Right lobe of liver (tissue), 6 donors: Measurements from ENCODE around the gene HCN1. TPM values are rescaled to one million over a fixed set of nuclear protein-coding genes. Genes with fewer than 3 reads are reported as not detected.

Experiments
- ATAC-seq, 4 donors: fragments of 200-7000 bp; cut with Tn5 transposase; one replicate each; pipeline ENCODE4 v1.9.1; 2020; ENCODE audit warnings: mild to moderate bottlenecking in 4 of 4, moderate library complexity in 4 of 4
- DNase-seq, 3 donors: peaks; one replicate each; pipeline ENCODE4 v3.0.0-alpha.2; 2020
- H3K27ac ChIP-seq, 3 donors: fragments of 200-600 bp; one replicate each; pipeline ENCODE4 v1.8.0; 2022
- H3K27me3 ChIP-seq, 2 donors: fragments of 200-600 bp; one replicate each; pipeline ENCODE4 v1.8.0; 2022
- H3K36me3 ChIP-seq, 4 donors: fragments of 200-600 bp; sonication (generic) in 1 of 4; one replicate each; pipeline versions ENCODE4 v1.5.1 to v1.8.0; 2017 to 2022; ENCODE audit warnings: control low read depth in 1 of 4
- H3K4me1 ChIP-seq, 4 donors: fragments of 200-600 bp; sonication (generic) in 1 of 4; one replicate each; pipeline versions ENCODE4 v1.5.1 to v1.8.0; 2017 to 2022; ENCODE audit warnings: control low read depth in 1 of 4
- H3K4me3 ChIP-seq, 3 donors: fragments of 200-600 bp; one replicate each; pipeline ENCODE4 v1.8.0; 2022
- H3K9me3 ChIP-seq, 4 donors: fragments of 200-600 bp; sonication (generic) in 1 of 4; one replicate each; pipeline versions ENCODE4 v1.5.1 to v1.8.0; 2017 to 2022; ENCODE audit warnings: control low read depth in 1 of 4
- CTCF ChIP-seq, 4 donors: fragments of 200-600 bp in 3 of 4; fragments of 450-650 bp in 1 of 4; IDR thresholded peaks; one replicate each; pipeline versions ENCODE4 v1.5.1 to v1.8.0; 2016 to 2022; ENCODE audit warnings: antibody characterized with exemption in 4 of 4, mild to moderate bottlenecking in 2 of 4
- POLR2A ChIP-seq: fragments of 450-650 bp; IDR thresholded peaks from one replicate; pipeline ENCODE4 v1.6.1; 2017; ENCODE audit warnings: antibody characterized with exemption, mild to moderate bottlenecking
- WGBS: methylation state at CpG from one replicate; pipeline ENCODE4 v1.1.6; 2018; ENCODE audit warnings: low coverage, low lambda C conversion rate; ENCODE audit not compliant: insufficient coverage; ENCODE audit errors: missing lambda C conversion rate; 5-methylcytosine and 5-hydroxymethylcytosine counted together
- intact Hi-C, 2 donors: fragments of 100-400 bp; cut with DNase I; formaldehyde crosslinking; loops; one replicate each; pipeline versions ENCODE4 v1.11.2 to v1.14.1; 2022
- total RNA-seq, 6 experiments: library from RNA; depleted of rRNA in 2 of 6; stranded (reverse); fragments of >200 nt in 2 of 6; fragmentation: NEBNext Ultra II Directional in 3 of 6; extraction: Animal tissue kit (Norgen Biotek cat#: 25700) in 3 of 6; gene quantifications; one replicate each; pipeline versions ENCODE4 v1.1.0 to v1.2.4, GENCODE V29; 2016 to 2023
- donor health status: DM: no; HTN: yes; CAD: no.
- donor health status: DM: no; HTN: no; CAD: no.
- donor health status: DM: no; HTN: no; CAD: no.
- donor health status: DM: no; HTN: yes; CAD: no.
- donor health status: DM: no; HTN: yes; CAD: no.

The HCN1 gene
- total RNA-seq, 6 experiments from 2014 or later, result 0.09 to 0.12 TPM; not detected in 4

- intact Hi-C loops, result no loop called here
- Histone ChIP-seq H3K9me3 (no peaks in the 10 kb centered on the region), H3K27me3 (no peaks in the 10 kb centered on the region), H3K4me1 (no peaks in the 10 kb centered on the region), H3K4me3 (no peak overlapping the region), H3K36me3 (no peaks in the 10 kb centered on the region), H3K27ac (no peak overlapping the region)
- TF ChIP-seq CTCF (IDR thresholded peaks at IDR 0.05) (no peak), POLR2A (no peak)
- DNase-seq (no peak), ATAC-seq (no peak)
Measured at GRCh38 chr5:45642370-45642769, 53.8 kb downstream of the HCN1 start.

- TF ChIP-seq CTCF (IDR thresholded peaks at IDR 0.05), result peak in 1 of 4 donors; percentile 11
- TF ChIP-seq POLR2A, result no peak
- no peak for ATAC-seq
- DNase-seq, result no peak
- Histone ChIP-seq H3K9me3 (no peaks in the 10 kb centered on the region), H3K27me3 (no peaks in the 10 kb centered on the region), H3K27ac (no peak overlapping the region), H3K4me3 (no peak overlapping the region), H3K36me3 (no peaks in the 10 kb centered on the region), H3K4me1 (no peaks in the 10 kb centered on the region)
- intact Hi-C loops, result no loop called here
- WGBS, result 23% methylated on average over 2 of the region's 2 CpGs
Measured at GRCh38 chr5:45639040-45639439, 57.1 kb downstream of the HCN1 start.

- ATAC-seq (no peak), DNase-seq (no peak)
- intact Hi-C loops, result no loop called here
- 44% methylated on average over 2 of the region's 2 CpGs for WGBS
- Histone ChIP-seq H3K4me3 (no peak overlapping the region), H3K27me3 (no peaks in the 10 kb centered on the region), H3K9me3 (no peaks in the 10 kb centered on the region), H3K4me1 (no peaks in the 10 kb centered on the region), H3K27ac (no peak overlapping the region), H3K36me3 (no peaks in the 10 kb centered on the region)
- TF ChIP-seq CTCF (IDR thresholded peaks at IDR 0.05) (no peak), POLR2A (no peak)
Measured at GRCh38 chr5:45627076-45627656, 69.0 kb downstream of the HCN1 start.

DNA sequence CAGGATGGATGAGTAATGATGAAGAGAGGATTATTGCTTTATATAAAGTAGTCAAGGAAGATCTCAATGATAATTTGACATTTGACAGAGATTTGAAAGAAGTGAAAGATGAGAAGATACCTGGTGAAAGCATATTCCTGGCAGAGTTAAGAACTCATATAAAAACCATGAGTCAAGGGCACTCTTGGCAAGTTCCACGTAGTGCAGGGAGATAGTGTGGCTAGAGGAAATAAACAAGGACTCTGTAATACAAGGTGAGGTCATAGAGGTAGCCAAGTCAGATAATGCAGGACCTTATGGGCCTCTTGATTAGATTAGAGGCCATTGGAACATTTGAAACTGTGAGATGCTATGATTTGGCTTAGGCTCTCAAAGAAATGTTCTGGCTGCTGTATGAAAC is 72.3 kb downstream of the HCN1 start:
- TF ChIP-seq CTCF (IDR thresholded peaks at IDR 0.05) (no peak), POLR2A (no peak)
- intact Hi-C loops, result no loop called here
- Histone ChIP-seq H3K27me3 (no peaks in the 10 kb centered on the region), H3K36me3 (no peaks in the 10 kb centered on the region), H3K9me3 (no peaks in the 10 kb centered on the region), H3K4me1 (no peaks in the 10 kb centered on the region), H3K27ac (no peak overlapping the region), H3K4me3 (no peak overlapping the region)
- no peak for DNase-seq
- WGBS, result 13% methylated on average over 1 of the region's 1 CpG
- ATAC-seq, result no peak

- H3K36me3 ChIP-seq, result no peaks in the 10 kb centered on the region
- no peak overlapping the region for H3K4me3 ChIP-seq
- no peak for ATAC-seq
- H3K27ac ChIP-seq, result no peak overlapping the region
- H3K27me3 ChIP-seq, result no peaks in the 10 kb centered on the region
- DNase-seq, result no peak
- no peaks in the 10 kb centered on the region for H3K4me1 ChIP-seq
- intact Hi-C loops, result no loop called here
- TF ChIP-seq CTCF (IDR thresholded peaks at IDR 0.05) (no peak), POLR2A (no peak)
- no peaks in the 10 kb centered on the region for H3K9me3 ChIP-seq
Measured at GRCh38 chr5:45622365-45622764, 73.8 kb downstream of the HCN1 start.
